GM21423 (cell line): Measurements from ENCODE around the gene SNX10.

Experiments used
- ATAC-seq: cut with Tn5 transposase; IDR thresholded peaks from one replicate; pipeline ENCODE4 v1.9.1; 2021; ENCODE audit warnings: mild to moderate bottlenecking, moderate library complexity; ENCODE audit not compliant: unreplicated experiment

SNX10 gene

DNA sequence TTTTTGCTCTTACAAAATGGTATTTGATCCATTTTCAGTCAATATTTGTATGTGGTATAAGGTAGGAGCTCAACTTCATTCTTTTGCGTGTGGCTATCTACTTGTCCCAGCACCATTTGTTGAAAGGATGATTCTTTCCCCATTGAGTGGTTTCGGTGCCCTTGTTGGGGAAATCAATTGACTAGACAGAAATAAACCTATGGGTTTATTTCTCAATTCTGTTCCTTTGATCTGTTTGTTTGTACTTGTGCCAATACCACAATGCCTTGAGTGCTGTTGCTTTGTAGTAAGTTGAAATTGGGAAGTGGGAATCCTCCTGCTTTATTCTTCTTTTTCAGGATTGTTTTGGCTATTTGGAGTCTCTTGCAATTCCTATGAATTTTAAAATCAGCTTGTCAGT, 41.0 kb downstream of the SNX10 start:
- ATAC-seq = no peak

DNA sequence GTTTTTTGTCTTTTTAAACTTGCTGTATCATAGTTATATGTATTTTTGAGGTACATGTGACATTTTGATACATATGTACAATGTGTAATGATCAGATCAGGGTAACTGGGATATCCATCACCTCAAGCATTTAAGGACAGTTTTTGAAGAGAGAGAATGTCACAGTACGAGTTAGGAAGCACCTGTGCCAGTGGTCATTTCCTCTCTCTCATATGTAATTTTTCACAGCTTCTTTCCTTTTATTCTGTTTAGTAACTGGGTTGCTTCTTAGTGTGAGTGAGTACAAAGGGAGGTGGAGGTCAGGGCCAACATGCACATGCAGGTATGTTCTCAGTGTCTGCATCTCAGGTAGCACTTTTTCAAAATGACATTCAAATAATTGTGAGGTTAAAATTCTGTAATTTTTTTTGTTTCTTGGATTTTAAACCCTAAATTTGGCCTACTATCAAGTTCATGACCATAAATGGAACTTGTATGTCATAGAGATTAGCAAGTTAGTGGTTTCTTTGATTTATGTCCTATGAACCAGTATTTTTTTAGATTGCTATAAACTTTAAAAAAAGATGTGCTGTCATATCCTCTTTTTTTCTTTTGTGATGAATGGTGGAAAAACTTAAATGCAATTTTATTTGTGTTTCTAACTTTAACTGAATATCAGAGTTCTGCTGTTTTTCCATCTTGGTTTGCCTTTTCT, 42.7 kb downstream of the SNX10 start:
- no peak for ATAC-seq

DNA sequence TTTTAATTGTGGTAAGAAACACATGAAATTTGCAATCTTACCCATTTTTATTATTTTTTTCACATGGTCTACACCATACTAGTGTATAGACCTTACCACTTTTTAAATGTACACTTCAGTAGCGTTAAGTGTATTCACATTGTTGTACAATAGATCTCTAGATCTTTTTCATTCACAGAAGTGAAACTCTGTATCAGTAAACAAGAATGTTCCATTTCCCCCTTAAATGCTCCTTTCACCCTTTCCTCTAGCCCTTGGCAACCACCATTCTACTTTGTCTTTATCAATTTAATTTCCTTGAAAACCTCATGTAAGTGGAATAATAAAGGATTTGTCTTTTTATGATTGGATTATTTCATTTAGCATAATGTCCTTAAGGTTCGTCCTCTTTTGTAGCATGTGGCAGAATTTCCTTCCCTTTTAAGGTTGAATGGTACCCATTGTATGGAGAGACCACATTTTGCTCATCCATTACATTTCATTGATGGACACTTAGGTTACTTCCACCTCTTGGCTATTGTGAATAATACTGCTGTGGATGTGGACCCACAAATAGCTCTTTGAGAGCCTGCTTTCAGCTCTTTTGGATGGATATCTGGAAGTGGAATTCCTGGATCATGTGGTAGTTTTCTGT, 45.7 kb downstream of the SNX10 start:
- ATAC-seq = peak; percentile 39

DNA sequence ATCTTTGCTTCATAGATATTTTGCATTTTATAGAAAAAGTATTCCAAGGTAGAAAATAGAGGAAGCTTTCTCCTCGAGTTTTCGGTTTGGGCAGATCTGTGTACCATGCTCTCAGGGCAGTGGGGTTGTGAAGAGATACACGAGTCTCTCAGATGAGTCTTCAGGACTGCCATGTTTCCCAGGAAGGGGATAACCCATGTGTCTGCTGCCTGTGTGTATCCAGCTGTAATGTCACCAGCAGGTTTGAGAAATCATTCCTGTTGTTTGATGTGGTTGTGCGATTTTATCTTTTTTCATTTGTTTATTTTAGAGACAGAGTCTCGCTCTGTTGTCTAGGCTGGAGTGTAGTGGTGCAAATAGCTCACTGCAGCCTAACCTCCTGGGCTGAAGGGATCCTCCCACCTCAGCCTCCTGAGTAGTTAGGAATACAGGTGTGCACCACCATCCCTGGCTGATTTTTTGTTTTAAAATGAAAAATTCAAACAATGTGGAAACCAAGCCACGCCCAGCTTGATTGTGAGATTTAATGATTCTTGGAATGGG, 48.9 kb downstream of the SNX10 start:
- no peak for ATAC-seq

DNA sequence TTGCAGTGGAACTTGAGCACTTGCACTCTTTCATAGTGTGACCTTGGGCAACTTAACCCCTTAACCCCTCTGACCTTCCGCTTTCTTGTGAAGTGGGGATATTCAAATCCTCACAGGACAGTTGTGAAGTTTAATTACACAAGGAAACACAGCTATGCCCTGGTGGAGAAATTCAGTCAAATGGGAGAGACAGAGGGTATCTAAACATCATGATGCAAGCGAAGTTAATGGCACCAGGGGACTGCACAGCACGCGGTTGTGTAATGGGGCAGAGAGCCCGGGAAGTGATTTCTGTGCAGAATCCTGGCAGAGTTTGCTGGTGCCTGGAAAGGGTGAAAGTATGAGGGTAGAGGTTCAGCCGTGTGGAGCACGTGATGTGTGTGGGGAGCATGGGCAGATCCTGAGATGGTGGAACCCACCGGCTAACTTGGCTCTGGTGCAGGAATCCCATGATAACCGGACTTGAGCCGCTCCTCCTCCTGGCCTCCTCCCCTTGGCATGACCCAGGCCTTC, 51.7 kb downstream of the SNX10 start:
- no peak for ATAC-seq

DNA sequence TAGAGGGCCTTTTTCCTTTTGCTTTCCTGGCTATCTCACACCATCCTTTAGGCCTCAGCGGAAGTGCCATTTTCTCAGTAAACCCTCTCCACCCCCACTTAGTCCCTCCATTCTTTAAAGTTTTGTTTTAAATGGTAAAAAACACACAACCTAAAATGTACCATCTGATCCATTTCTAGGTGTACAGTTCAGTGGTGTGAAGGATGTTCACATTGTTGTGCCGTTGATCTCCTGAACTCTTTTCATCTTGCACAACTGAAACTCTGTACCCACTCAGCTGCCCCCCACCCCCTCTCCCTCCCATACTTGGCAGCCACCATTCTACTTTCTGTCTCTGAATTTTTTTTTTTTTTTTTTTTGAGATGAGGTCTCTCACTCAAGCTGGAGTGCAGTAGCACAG, 52.2 kb downstream of the SNX10 start:
- ATAC-seq = no peak

DNA sequence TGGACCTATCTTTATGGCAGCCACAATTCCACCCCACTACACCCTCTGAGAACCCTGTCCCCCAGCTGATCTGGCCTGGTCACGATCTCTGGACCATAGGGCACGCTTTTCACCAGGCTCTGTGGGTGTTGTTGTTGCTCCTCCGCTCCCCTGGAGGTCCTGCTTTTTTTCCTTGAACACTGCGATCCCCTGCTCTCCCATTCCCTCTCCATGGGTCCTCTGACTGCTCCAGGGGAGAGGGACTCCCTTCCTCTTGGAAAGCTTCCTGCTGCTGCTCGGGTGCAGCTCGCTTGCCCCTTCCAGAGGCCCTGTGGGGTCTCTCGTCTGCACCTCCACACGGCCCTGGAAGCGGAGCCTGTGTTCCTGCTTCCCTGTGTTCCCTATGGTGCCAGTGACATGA, 53.5 kb downstream of the SNX10 start:
- ATAC-seq = no peak

DNA sequence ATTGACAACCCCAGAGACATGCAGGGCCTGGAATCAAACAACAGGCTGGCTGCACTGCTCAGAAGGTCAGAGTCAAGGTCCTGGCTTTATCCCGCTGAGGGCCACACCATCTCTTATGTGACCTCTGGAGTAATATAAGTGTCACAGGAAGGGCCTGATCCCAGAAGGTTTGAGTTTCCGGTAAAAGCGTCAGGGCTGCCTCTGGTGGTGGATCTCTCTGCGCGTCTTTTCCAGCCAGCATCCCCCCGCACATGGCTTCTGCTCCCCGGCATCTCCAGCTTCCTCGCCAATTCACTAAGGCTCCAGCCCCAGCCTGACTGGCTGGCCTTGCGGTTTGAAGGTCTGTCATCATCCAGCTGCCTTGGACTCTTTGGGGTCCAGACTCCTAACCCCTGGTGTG, 54.2 kb downstream of the SNX10 start:
- ATAC-seq = no peak

DNA sequence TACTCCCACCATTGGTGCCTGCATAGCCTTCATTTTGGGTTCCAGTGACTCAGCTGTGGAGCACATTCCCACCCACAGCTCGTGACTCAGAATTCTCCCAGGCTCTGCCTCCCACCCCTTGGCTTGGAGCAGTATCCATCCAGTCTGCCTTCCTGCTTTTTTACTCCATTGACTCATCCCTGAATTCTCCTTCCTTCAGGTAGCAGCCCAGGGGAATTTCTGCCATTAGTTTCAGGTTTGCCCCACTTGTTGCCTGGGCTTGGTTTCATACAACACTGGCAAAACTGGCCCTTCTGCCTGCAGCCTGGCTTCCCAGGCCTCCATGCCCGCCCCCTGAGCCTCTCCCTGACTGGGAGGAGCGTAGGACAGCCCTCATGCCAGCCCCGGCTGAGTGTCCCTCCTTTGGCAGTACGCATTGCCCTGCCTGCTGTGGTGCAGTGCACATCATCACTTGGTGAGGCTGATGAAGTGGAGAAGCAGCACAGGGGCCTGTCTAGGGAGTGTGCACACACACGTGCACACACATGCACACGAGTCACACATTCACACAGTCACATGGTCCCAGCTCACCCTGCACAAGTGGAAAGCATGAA, 55.0 kb downstream of the SNX10 start:
- ATAC-seq = no peak

DNA sequence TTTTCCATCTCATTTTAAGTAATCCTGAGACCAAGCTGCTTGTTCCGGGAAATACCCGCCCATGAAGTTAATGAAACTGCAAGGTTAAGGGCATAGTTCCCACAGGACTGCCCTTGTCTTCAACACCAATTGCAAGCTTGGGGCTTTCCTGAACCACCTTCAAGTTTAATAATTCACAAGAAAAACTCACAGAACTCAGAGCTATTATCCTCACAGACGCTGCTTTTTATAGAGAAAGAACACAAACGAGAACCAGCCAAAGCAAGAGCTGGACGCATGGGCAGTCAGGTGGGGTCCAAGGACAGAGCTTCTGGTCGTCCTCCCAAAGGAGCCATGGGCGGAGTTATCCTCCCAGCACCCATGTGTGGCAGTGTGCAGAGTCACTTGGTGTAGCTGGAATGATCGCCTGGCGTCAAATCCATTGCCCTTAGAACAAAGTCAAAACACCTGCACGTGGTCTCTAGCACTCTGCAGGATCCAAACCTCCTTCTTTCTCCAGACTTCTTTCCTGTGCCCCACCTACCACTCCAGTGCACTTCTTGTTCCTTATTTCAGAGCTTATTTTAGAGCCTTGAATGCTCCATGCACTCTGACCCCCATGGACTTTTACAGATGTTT, 56.7 kb downstream of the SNX10 start:
- ATAC-seq = peak; percentile 81

DNA sequence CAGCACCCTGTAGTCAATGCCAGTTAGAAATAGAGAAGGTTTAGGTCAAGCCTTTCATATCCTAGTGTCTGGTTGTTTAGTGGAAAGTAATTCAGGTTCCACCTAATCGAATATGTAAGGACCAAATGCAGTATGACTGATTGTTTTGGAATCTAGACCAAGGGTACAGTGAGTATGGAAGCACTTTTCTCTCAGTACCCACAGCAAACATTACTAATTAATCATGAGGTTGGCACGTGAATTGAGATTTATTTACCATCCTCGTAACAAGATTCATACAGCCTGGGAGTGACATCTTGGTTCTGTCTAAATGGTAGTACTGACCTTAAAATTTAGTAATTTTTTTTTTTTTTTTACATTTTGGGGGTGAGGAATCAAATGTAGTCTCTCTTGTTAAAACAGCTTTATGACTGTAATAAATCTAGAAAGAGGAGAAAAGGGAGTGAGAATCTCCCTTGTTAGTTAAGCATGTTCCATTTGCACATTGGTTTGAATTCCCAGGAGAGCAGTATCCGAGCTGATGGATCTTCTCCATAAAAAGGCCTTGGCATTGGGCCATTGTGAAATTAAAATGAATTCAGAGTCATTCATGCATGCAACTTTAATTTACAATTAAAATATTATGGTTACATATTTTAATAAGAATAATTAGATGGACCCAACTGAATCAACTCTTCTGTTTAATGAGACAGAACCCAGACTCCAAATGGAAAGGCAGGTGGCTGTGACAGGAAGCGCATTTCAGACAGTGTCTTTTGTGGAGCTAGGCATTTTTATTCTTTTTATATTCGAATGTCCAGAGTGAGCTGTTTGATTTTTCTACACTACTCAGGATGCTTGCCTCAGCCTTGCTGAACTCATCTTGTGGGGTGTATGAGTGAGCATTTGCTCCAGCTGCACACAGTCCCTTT, 57.6 kb downstream of the SNX10 start:
- no peak for ATAC-seq

DNA sequence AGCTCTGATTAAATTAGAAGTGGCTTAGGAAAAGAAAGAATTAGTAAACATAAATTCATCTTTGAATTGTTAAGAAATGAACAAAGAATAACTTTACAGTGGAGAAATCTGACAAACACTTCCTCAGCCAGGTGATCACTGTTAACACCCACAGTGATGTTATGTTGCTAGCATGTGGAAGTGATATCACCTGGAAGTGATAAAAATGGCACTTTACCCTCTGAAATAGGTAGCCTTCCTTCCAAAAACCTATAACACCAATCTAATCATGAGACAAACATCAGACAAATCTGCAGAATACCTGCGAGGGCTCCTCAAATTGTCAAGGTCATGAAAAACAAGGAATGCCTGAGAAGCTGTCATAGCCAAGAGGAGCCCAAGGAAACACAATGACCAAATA, 59.5 kb downstream of the SNX10 start:
- ATAC-seq = no peak

DNA sequence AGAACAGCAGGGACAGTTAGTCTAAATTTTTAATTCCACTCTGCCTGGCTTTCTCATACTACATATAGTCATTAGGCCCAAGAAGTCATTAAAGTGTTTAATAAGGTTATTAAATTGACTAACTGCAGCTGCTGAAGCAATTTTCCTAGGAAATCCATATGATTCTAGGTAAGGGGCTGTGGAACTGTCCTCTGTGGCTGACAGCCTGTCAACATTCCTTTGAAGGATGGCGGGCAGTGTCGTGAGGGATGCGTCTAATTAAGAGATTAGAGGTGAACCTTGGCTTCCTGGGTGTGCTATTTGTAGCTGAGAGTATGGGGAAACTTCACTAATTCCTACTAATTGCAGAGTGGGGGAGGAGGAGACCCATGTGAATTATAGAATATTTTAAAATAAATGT, 64.6 kb downstream of the SNX10 start:
- no peak for ATAC-seq

DNA sequence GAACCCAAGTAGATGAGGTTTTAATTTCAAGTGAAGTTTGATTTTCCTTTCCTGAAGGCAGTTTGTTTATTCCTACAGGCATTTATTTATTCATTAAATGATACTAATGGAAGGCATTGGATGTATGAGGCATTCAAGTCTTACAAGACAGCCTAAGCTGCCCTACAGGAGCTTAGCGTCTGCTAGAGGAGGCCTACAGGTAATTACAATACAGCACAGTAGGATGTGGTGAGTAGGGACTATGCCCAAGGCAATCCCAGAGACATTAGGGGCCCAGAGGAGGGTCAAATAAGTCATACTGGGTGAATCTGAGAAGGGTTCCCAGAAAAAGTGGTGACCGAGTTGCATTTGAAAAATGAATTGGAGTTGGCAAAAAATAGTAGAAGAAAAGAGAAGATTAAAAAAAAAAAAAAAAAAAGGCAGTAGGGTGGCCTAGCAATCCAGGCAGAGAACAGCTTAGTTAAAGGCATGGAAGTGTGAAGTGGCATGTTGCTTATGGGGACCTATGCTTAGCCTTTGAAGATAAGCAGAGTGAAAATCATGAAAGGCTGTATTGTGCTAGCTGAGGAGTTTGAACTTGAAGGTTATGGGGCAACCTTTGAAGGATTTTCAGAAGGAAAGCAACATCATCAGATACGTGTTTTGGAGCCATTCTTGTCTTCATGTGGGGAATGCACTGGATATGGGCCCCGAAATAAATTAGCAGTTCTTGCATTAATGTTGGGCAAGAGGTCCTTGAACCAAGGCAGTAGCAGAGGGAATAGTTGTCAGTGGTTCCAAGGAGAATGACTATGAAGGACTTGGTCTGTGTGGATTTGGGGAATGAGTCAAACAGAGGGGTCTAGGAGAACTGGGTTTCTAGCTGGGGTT, 65.5 kb downstream of the SNX10 start:
- ATAC-seq = no peak

DNA sequence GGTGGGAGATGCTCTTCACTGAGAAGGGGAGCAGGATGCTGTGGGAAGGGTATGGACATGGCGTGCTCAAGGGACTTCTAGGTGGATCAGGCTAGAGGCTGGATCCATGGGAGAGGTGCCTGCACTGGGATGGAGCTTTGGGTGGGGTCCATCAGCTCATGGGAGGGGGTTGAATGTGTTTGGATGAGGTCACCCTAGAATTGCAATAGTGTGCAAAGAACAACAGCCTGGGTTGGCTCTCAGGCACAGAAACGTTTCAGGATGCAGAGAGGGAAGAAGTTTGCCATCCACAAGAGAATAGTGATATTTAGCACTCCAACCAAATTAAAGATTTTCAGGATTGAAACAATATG, 66.1 kb downstream of the SNX10 start:
- ATAC-seq = no peak

DNA sequence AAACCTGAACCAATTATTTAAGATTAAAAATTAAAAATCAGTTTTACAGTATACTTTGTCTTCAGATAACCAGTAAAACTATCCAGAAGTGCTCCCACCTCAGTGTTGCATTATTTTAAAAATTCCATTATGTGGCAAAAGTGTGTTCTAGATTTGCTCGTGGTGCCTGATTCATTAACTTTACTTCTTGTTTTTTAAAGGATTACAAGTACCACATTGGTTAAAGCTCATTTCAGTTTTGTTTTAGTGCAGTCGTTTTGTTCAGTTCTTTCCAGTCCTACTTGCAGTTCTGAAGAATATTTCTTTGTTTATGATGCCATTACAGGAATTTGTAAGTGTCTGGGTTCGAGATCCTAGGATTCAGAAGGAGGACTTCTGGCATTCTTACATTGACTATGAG, 69.0 kb downstream of the SNX10 start:
- ATAC-seq = no peak

DNA sequence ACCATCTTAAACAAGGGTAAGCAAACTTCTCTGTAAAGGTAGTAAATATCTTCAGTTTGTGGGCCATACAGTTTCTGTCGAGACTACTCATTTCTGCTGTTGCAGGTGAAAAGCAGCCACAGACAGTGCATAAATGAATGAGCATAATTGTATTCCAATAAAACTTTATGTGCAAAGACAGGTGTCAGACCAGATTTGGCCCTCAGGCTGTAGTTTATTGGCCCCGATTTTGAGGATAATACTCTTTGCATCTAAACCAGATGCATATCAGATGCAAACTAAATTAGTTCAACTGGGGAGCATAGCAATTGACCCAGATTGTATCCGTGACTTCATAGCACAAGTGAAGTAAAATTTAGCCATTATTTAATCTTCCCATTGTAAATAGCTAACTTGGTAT, 70.0 kb downstream of the SNX10 start:
- ATAC-seq = no peak

DNA sequence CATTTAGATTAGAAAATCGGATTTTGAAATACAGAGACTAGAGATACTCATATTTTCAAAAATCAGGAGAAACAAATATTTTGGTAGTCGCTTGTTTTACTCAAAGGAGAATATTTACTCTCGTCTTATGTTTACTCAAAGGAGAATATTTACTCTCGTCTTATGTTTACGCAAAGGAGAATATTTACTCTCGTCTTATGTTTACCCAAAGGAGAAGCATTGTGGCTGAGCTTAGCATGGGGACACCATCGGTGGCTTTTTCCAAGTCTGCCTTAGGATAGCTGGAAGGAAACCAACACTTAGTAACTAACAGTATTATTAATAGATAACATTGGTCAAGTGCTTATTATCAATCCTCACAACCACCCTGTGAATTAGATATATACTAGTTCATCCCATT, 71.8 kb downstream of the SNX10 start:
- no peak for ATAC-seq

DNA sequence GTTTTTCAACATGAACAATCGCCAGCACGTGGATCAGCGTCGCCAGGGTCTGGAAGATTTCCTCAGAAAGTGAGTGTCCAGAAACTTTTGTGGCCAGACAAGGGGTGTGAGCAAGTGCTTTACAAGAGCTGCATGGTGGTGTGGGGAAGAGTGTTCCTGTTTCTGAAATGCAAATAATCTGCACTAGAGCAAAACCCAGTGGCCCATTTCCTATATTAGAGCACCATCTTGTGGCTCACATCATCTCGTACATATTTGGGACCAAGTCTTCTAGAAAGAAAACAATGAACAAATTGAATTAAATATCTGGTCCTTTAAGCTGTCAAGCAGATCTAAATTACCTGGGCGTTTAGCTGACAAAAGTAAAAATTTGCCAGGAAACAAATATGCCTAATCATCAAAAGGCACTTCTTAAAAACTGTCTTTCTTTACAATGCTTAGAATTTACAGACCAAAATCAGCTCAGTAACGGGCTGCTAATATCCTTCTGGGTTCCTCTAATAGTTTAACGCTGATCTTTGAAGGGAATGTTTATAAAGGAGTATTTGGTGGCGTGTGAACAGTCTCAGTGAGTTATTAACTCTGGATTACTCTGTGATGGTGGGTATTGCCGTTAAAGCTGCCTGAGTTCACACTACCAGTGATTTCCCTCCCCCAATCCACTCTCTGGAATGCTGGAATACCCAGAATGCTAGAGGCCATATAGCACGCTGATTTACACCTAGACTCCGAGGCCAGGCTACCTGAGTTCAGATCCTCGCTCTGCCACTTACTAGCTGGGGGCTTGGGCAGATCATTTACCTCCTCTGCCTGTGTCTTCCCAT, 73.6 kb downstream of the SNX10 start:
- ATAC-seq = peak; percentile 80
